ENCODE measurements around the gene HOXB3. TPM values are rescaled to one million over a fixed set of nuclear protein-coding genes. Genes with fewer than 3 reads are reported as not detected.

The HOXB3 gene
- polyA plus RNA-seq, 1 donor (not counting 4 experiments of a cell fraction or from before 2014, with no cell fraction given) = 1.1 TPM

- no peak overlapping the region for H3K27ac ChIP-seq (ENCODE audit: control insufficient read depth, insufficient read depth, low read length)
- H3K9me3 ChIP-seq (ENCODE audit: control insufficient read depth, low read depth, low read length) = no peaks in the 10 kb centered on the region
- TF ChIP-seq CTCF (optimal IDR thresholded peaks at IDR 0.05 in 1 of 3, IDR thresholded peaks at IDR 0.05 in 1 of 3, conservative IDR thresholded peaks at IDR 0.05 in 1 of 3; ENCODE audit: extremely low read depth in 1 of 3, insufficient read depth in 2 of 3, low read length in 3 of 3) = no peak
- no peak for TF ChIP-seq EZH2 (IDR thresholded peaks at IDR 0.05; ENCODE audit: low read length)
- no peak overlapping the region for H3K9ac ChIP-seq (ENCODE audit: control insufficient read depth, extremely low read depth, insufficient read depth, low read length)
- peaks cover 7% of the 10 kb centered on the region for H3K4me1 ChIP-seq (ENCODE audit: control insufficient read depth, extremely low read depth, insufficient read depth, low read length)
- no peaks in the 10 kb centered on the region for H3K36me3 ChIP-seq (ENCODE audit: control insufficient read depth in 2 of 2, extremely low read depth in 1 of 2, insufficient read depth in 2 of 2, low read length in 2 of 2)
- H2AFZ ChIP-seq (ENCODE audit: control insufficient read depth, low read length) = no peak overlapping the region
- no peak overlapping the region for H3K4me2 ChIP-seq (ENCODE audit: control insufficient read depth, extremely low read depth, insufficient read depth, low read depth, low read length)
- H3K9me1 ChIP-seq (ENCODE audit: control insufficient read depth, extremely low read depth, insufficient read depth, low read length) = no peaks in the 10 kb centered on the region
- H3K4me3 ChIP-seq (ENCODE audit: control insufficient read depth in 2 of 3, extremely low read depth in 1 of 3, insufficient read depth in 2 of 3, low read depth in 1 of 3, low read length in 3 of 3) = no peak overlapping the region
- no peaks in the 10 kb centered on the region for H4K20me1 ChIP-seq (ENCODE audit: control insufficient read depth, extremely low read depth, insufficient read depth, low read length)
- H3K27me3 ChIP-seq (ENCODE audit: control insufficient read depth, extremely low read depth, insufficient read depth, low read length) = no peaks in the 10 kb centered on the region
- no peak for DNase-seq (ENCODE audit: low read depth, low spot score)
- FAIRE-seq = no peak
- H3K79me2 ChIP-seq (ENCODE audit: control insufficient read depth, insufficient read depth, low read length) = no peaks in the 10 kb centered on the region
- dilution Hi-C loops (cut with MboI; ENCODE audit: extremely low pct_ligation_motif_present, low sequenced_read_pairs) = no loop called here
These were observed 83.8 kb downstream of the HOXB3 start for GRCh38 chr17:48506246-48506645.

GRCh38 chr17:48505788-48506187 is 84.3 kb downstream of the HOXB3 start:
- dilution Hi-C loops (cut with MboI; ENCODE audit: extremely low pct_ligation_motif_present, low sequenced_read_pairs) = no loop called here
- TF ChIP-seq CTCF (optimal IDR thresholded peaks at IDR 0.05 in 1 of 3, IDR thresholded peaks at IDR 0.05 in 1 of 3, conservative IDR thresholded peaks at IDR 0.05 in 1 of 3; ENCODE audit: extremely low read depth in 1 of 3, insufficient read depth in 2 of 3, low read length in 3 of 3) (no peak), EZH2 (IDR thresholded peaks at IDR 0.05; ENCODE audit: low read length) (no peak)

More at GRCh38 chr17:48505788-48506187, 84.3 kb downstream of the HOXB3 start:
- Histone ChIP-seq H3K9me3 (ENCODE audit: control insufficient read depth, low read depth, low read length) (no peaks in the 10 kb centered on the region), H3K9me1 (ENCODE audit: control insufficient read depth, extremely low read depth, insufficient read depth, low read length) (no peaks in the 10 kb centered on the region), H3K36me3 (ENCODE audit: control insufficient read depth in 2 of 2, extremely low read depth in 1 of 2, insufficient read depth in 2 of 2, low read length in 2 of 2) (no peaks in the 10 kb centered on the region), H3K79me2 (ENCODE audit: control insufficient read depth, insufficient read depth, low read length) (no peaks in the 10 kb centered on the region), H3K9ac (ENCODE audit: control insufficient read depth, extremely low read depth, insufficient read depth, low read length) (no peak overlapping the region), H3K4me3 (ENCODE audit: control insufficient read depth in 2 of 3, extremely low read depth in 1 of 3, insufficient read depth in 2 of 3, low read depth in 1 of 3, low read length in 3 of 3) (no peak overlapping the region), H3K4me1 (ENCODE audit: control insufficient read depth, extremely low read depth, insufficient read depth, low read length) (peaks cover 7% of the 10 kb centered on the region), H3K27ac (ENCODE audit: control insufficient read depth, insufficient read depth, low read length) (no peak overlapping the region), H2AFZ (ENCODE audit: control insufficient read depth, low read length) (no peak overlapping the region), H4K20me1 (ENCODE audit: control insufficient read depth, extremely low read depth, insufficient read depth, low read length) (no peaks in the 10 kb centered on the region), H3K27me3 (ENCODE audit: control insufficient read depth, extremely low read depth, insufficient read depth, low read length) (no peaks in the 10 kb centered on the region), H3K4me2 (ENCODE audit: control insufficient read depth, extremely low read depth, insufficient read depth, low read depth, low read length) (no peak overlapping the region)
- DNase-seq (ENCODE audit: low read depth, low spot score) = peak; percentile 30
- peak; percentile 23 for FAIRE-seq
